Activated CD4-positive, alpha-beta T cell treated with anti-CD3 and anti-CD28 coated beads, Interleukin-2, amount 50 U/mL, for 16 hours (primary cell): ENCODE measurements around the gene MRPL12.

Experiments
- DNase-seq: peaks from one replicate; pipeline ENCODE4 v3.0.0-alpha.2; 2020

The MRPL12 gene

GRCh38 chr17:81702934-81703746 lies at the start of gene MRPL12:
MRPL12 (plus strand) TSS chr17:81703367; CDS start chr17:81703502, 135 bp downstream.
- DNase-seq: peak; percentile 94

GRCh38 chr17:81655378-81656117 lies 47.6 kb upstream of the MRPL12 start:
- DNase-seq: no peak

GRCh38 chr17:81656118-81656743 lies 46.9 kb upstream of the MRPL12 start, which contains the start of gene PDE6G:
PDE6G (minus strand) TSS chr17:81656542; CDS start chr17:81653305, 3,237 bp downstream.
- no peak for DNase-seq

- no peak for DNase-seq
Measured at GRCh38 chr17:81656835-81657234, 46.3 kb upstream of the MRPL12 start.

GRCh38 chr17:81659038-81659437 lies 44.1 kb upstream of the MRPL12 start:
- DNase-seq: no peak

- DNase-seq: no peak
Measured at GRCh38 chr17:81660441-81660840, 42.7 kb upstream of the MRPL12 start.

- no peak for DNase-seq
Measured at GRCh38 chr17:81662002-81662401, 41.2 kb upstream of the MRPL12 start.

- no peak for DNase-seq
Measured at GRCh38 chr17:81664051-81664470, 39.1 kb upstream of the MRPL12 start.

GRCh38 chr17:81665205-81666091 lies 37.7 kb upstream of the MRPL12 start:
- DNase-seq: peak; percentile 74

GRCh38 chr17:81666092-81666341 lies 37.1 kb upstream of the MRPL12 start:
- no peak for DNase-seq

GRCh38 chr17:81666342-81667191 lies 36.6 kb upstream of the MRPL12 start, which contains the start of the genes CCDC137 and OXLD1:
CCDC137 (plus strand) TSS chr17:81666737; CDS start chr17:81666767, 30 bp downstream.
OXLD1 (minus strand) TSS chr17:81666605; CDS start chr17:81666577, 28 bp downstream.
- peak; percentile 97 for DNase-seq

GRCh38 chr17:81667754-81668153 lies 35.4 kb upstream of the MRPL12 start:
- DNase-seq: no peak

GRCh38 chr17:81672504-81672903 lies 30.7 kb upstream of the MRPL12 start:
- no peak for DNase-seq

GRCh38 chr17:81672954-81673353 lies 30.2 kb upstream of the MRPL12 start:
- DNase-seq: no peak

- DNase-seq: no peak
Measured at GRCh38 chr17:81673561-81674258, 29.5 kb upstream of the MRPL12 start.

- DNase-seq: peak; percentile 41
Measured at GRCh38 chr17:81675515-81676221, 27.5 kb upstream of the MRPL12 start.

- no peak for DNase-seq
Measured at GRCh38 chr17:81676906-81677305, 26.3 kb upstream of the MRPL12 start.

- DNase-seq: no peak
Measured at GRCh38 chr17:81680150-81680549, 23.0 kb upstream of the MRPL12 start.

- no peak for DNase-seq
Measured at GRCh38 chr17:81681672-81682071, 21.5 kb upstream of the MRPL12 start.

GRCh38 chr17:81682565-81683207 lies 20.5 kb upstream of the MRPL12 start:
- DNase-seq: no peak
